AG09319 (cell line): Measurements from ENCODE around the gene WRNIP1.

Source experiments
- DNase-seq: peaks from one replicate; pipeline ENCODE4 v3.0.0-alpha.2; 2010; ENCODE audit warnings: low read depth; ENCODE audit errors: extremely low read depth
- TF ChIP-seq, protein P1 (sequence below): IDR thresholded peaks from 2 replicates; pipeline ENCODE4 v1.5.1; 2011; ENCODE audit warnings: low read depth, mild to moderate bottlenecking, inconsistent platforms, low read length, moderate library complexity

Gene WRNIP1

DNA sequence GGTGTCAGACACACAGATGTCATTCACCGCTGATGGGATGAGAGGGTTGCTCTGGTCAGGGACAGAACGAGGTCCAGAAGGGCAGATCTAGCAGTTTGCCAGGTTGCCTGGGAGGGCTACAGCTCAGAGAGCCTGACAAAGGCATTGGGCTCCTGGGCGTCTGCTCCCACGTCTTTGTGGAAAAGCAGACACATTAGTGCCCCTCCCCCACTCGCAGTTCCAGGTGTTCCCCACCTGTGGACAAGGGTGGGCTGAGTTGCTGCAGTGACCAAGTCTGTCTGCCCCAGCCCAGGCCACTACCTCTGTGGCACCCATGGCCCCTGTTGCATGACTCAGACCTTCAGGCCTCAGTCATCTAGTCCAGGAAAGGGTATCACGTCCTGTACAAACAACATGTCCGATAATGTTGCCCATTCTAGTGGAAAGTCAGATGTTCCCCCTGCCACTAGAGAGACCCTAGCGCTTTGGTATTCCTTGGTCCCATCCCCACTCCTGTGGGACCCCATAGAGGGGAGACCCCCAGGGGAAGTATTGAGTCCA, 37.4 kb downstream of the WRNIP1 start:
- no peak for DNase-seq
- TF ChIP-seq, protein P1, sequence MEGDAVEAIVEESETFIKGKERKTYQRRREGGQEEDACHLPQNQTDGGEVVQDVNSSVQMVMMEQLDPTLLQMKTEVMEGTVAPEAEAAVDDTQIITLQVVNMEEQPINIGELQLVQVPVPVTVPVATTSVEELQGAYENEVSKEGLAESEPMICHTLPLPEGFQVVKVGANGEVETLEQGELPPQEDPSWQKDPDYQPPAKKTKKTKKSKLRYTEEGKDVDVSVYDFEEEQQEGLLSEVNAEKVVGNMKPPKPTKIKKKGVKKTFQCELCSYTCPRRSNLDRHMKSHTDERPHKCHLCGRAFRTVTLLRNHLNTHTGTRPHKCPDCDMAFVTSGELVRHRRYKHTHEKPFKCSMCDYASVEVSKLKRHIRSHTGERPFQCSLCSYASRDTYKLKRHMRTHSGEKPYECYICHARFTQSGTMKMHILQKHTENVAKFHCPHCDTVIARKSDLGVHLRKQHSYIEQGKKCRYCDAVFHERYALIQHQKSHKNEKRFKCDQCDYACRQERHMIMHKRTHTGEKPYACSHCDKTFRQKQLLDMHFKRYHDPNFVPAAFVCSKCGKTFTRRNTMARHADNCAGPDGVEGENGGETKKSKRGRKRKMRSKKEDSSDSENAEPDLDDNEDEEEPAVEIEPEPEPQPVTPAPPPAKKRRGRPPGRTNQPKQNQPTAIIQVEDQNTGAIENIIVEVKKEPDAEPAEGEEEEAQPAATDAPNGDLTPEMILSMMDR, result no peak

DNA sequence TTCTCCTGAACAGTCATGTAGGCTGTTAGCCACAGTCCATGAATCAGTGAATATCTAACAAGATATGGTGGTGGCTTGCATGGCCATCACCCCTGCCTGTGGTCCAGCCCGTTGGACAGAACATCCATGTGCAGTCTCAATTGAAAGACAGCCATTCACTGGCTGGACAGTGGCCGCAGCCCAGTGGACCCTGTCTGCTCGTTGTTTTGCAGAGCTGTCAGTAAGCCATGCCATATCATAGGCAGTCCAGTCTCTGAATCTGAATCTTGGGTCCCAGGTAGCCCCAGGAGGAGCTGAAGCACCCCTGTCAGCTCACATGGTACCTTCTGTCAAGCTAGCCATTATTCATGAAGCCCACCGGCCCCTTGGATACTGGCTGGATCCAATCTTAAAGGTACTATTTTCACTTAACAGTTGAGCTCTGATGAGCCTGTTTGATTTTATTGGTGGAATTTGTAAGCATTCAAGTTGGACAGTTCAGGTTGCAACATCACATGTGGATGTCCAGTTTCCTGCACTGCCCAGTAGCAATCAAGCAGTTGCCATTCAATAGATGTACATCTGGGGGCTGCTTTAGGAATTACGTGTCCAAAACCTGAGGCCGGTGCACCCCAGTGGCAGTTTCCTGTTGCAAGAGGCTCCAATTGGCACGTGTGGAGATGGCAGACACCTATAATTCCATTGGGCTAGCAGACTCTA, 38.7 kb downstream of the WRNIP1 start:
- no peak for DNase-seq
- TF ChIP-seq, protein P1, result no peak

DNA sequence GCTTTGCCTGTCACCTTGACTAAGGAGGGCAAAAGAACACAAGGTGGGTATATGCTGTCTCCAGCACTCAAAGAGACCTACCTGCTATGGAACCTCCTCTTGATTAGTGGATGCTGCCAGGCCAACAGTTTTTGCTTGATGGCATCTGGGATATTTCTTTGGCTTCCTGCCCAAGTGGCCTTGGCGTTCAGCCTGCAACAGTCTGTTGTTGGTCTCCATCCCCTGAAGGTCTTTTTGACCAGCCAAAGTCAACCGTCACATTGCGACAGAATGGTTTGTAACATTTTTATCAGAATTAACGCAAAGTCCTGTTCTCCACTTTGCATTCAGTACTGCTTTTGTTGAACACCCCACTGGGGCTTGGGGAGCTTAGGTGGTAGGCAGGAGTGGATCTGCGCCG, 39.3 kb downstream of the WRNIP1 start:
- no peak for DNase-seq
- TF ChIP-seq, protein P1, result no peak

DNA sequence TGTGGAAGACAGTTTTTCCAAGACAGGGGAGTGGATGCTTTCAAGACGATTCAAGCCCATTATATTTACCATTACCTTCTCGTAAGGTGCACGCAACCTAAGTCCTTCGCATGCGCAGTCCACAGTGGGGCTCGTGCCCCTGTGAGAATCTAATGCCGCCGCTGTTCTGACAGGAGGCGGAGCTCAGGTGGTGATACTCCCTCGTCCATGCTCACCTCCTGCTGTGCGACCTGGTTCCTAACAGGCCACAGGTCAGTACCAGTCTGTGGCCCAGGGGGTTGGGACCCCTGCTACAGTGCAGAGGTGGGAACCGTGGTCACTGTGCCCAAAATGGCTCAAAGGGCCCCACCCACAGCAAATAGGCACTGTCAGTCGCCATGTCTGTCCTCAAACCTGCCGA, 39.8 kb downstream of the WRNIP1 start:
- no peak for DNase-seq
- TF ChIP-seq, protein P1, result no peak

DNA sequence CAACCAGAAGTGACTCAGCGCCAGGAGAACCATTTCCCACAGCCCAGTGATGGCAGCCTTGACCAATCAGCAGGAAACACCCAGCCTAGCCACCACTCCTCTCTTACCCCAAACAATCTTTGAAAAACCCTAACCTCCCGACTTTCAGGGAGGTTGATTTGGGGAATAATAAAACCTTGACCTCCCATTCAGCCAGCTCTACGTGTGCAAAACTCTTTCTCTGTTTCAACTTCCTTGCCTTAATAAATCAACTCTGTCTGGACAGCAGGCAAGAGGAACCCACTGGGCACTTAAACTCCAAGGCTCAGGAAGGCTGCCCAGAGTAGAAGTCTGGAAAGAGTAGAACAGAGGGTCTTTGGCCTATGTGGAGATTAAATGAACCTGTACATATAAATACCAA, 41.5 kb downstream of the WRNIP1 start:
- TF ChIP-seq, protein P1, result no peak
- no peak for DNase-seq

DNA sequence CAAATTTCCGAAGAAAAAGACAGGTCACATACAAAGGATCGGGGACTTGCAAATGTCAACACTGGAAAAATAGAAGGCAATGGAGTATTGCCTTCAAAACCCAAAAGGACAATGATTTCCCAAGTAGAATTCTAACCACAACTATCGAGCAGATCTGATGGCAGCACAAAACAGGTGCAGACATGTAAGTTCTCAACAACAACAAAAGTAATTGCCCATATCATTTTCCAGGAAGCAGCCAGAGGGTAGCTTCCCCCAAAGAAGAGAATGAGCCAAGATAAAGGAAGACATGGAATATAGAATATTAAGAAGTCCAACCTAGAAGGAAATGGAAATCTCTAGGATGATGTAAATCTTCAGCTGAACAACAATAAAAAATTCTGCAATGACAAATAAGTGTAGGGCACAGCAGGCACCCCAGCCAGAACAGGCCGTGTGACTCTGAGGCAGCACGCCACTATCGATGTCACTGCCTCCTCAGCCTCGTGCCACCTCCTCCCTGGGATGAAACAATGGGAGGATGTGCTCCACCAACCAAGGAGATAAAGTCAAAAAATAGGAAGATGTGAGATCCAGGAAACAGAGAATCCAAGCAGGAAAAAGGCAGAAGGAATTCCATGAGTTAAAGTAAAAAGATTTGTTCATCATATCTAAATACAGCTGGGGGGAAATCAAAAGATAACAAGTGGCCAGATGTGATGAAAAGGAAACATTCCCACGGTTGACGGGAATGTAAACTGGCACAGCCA, 42.3 kb downstream of the WRNIP1 start:
- no peak for DNase-seq
- TF ChIP-seq, protein P1, result no peak

DNA sequence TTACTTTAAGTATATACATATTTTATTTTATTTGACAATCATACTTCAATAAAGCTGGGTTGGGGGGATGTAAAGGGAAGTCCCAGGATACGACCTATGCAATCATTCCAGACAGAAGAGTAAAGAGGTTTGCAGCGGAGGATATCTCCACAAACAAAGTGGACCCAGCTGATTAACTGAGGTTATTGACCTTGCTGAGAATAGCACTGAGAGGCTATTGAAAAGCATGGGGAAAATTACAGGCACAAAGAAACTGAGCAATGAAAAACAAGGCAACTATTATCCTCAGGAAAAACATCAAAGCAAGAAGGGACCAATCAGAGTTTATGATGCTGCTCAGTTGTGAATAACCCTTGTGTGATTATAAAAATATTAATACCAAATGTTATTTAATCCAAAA, 43.8 kb downstream of the WRNIP1 start:
- DNase-seq, result no peak
- TF ChIP-seq, protein P1, result no peak
